Fibroblast of skin of right quadriceps (primary cell): Measurements from ENCODE around the gene IFT20.

Source experiments
- DNase-seq: peaks from one replicate; pipeline ENCODE4 v3.0.0-alpha.2; 2013

The IFT20 gene

DNA sequence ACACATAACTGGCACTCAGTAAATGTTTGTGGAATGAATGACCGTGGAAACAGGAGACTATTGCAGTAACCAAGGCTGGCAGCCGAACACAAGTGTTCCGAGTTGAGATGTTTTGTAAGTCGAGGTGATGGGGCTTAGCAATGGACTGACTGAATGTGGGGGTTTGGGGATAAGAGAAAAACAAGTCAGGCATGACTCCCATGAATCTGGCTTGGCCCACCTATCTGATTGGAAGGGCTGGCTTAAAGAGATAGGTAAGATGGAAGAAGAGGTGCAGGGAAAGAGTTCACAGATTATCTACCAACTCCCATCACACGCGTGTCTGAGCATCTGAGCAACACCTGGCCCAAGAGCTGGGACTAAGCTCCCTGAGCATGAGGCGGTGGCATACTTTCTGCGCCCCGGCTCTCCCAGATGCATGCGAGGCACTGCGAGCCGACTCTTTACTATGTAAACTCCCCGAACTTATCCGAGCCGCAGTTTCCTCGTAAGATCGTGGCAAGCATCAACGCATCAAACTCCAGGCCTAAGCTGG is 539 bp downstream of the IFT20 start:
- DNase-seq = no peak

DNA sequence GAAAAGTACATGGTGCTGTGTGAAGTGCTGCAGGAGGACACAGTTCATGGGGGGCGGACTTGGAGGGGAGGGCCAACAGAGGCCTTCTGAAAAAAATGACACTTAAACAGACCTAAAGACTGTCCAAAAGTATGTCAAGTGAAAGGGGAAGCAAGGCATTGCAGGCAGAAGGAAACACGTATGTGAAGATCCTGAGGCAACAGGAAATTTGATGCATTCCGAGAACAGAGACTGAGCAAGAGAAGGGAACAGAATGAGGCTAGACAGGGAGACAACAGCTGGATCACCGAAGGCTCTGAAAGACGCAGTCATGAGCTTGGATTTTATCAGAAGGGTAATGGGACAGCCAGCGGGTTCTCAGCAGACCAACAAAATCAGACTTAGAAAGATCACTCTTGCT is 1.1 kb downstream of the IFT20 start:
- DNase-seq = no peak

DNA sequence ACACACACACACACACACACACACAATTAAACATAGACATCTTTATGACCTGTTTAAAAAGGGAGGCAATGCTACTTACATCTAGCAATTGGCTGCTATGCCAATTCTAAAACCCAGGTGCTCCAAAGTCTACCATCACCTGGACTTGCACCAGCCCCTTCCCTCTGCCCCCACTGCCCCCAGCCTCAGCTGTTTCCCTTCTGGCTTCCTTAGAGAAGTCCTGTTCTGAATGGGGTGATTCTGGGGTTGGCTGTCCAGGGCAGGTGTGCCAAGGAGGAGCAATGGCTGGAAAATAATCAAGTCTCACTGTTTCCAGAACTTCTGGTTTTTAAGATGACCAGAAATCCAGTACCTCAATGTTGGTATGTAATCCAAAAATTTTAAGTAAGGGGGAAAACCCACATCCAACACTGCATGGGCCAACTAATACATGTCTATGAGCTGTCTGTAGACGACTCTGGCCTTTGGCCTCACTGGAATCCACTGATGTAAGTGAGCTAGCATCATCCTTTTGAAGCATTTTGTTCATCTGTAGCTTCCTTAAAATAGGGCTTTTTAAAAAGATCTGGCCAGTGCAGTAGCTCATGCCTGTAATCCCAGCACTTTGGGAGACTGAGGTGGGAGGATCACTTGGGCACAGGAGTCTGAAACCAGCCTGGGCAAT is 2.1 kb downstream of the IFT20 start:
- no peak for DNase-seq

DNA sequence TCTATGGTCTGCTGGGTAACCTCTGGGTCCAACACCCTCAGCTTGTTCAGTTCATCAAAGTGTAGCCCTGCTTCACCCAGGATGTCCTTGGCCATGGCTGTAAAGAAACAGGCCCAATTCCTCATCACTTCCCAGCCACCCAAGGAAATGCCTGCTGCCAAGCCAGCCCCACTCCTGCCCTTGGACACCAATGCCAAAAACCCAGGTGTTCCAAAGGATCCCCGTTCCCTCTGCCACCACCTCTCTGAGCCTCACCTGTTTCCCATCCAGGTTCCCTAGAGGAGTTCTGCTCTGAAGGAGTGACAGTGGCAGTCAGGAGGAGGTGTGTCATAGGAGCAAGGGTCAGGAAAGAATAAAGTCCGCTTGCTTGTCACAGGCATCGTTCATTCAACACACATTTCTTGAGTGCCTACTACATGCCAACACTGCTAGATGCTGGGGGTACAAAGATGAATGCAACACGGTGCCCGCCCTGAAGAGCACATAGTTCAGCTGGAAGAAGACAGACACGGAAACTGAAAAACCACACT is 3.3 kb downstream of the IFT20 start:
- no peak for DNase-seq

DNA sequence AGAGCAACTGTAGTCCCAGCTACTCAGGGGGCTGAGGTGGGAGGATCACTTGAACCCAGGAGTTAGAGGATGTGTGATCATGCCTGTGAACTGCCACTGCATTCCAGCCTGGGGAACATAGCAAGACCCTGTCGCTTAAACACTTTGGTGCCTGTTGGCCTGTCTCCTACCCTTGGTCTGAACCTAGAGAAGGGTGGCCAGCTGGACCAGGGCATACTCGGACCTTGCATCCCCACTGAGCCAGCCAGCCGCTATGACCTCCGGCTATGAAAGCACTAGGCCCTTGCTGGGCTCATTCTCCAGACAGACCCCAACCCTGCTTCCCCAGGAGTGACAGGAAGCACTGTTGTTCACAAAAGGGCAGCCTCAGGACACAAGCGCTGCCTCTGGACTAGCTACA is 4.6 kb downstream of the IFT20 start:
- no peak for DNase-seq

DNA sequence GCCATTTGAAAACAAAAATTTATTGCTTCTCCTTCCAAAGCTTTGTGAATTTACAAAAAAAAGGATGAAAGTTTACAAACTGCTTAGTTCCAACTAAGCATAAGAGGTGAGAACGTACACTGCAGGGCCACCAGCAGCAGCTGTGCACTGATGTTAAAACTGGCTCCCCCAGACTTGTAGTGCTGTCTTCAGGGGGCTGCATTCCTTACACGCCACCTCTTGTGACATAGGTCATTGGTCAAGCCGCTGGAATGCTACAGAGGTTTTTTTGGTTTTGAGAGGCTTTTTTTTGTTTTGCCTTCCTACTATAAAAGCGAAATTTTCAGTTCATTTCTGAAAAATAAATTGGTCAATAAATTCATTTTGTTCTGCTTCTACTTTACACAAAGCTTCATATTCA is 6.9 kb downstream of the IFT20 start:
- no peak for DNase-seq

DNA sequence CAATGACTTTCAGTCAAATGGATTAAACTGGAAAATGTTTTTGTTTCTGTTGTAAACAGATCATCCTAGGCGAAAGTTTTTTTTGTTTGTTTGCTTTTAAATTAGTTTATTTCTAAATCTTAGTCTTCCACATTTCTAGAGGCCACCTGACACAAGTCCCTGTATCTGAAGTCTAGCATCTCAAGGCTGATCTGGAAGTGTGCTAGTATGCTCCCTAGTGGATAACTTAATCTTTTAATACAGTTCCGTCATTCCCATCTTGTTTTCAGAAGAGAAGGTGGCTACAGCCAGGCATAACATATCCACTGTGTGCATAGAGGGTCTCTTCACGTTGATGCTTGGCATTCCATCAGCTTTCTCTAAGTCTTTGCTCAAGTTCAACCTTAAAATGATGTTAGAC is 7.6 kb downstream of the IFT20 start:
- no peak for DNase-seq

DNA sequence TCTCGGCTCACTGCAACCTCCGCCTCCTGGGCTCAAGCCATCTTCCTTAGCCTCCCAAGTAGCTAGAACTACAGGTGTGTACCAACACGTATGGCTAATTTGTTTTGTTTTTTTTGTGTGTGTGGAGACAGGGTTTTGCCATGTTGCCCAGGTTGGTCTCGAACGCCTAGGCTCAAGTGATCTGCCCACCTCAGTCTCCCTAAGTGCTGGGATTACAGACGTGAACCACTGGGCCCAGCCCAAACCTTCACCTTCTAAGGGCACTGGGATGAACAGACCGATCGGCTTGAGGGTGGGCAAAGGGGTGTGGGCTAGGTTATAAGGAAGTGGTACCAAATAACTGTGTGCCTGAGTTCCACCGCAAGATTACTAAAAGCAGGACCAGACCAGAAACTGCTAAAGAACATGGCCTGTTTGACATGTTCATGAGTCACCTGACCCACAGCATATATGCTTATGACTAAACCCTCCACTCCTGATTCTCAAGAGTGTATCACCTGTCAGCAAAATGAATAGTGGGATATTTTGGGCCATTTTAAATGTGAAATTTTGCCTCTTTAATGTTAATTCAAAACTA is 8.2 kb downstream of the IFT20 start:
- no peak for DNase-seq

DNA sequence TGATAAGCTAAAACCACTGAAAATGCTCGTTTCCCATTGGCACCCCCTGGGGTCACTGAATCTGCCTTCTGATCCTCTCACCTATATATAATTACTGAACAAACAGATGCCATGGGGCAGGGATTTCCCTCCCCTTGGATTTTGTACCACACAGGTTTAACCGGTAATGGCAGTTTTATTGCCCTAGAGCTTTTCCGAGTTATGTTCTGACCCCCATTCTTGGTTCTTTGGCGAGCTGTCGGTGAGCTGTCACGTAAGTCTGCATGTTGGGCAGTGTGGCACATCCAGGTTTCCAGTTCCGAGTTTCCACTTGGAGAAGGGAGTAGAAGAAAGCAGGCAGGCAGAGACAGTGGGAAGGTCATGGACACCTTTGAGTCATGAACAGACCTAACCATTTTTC is 9.2 kb downstream of the IFT20 start:
- DNase-seq = no peak

DNA sequence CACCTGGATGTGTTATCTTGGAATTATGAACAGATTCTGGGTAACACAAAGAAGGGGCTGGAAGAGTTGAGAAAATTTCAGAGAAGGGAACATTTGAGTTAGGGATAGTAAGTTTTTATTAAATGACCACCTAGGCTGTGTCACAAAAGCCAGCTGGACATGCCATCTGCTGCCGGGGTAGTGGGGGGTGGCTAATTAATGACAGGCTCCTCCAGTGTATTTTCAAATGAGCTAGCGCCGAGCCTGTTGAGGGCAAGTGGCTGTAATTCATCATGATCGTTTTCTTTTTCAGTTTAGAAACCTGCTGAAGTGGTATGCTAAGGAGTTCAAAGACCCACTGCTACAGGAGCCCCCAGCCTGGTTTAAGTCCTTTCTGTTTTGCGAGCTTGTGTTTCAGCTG is 10.1 kb downstream of the IFT20 start:
- no peak for DNase-seq

DNA sequence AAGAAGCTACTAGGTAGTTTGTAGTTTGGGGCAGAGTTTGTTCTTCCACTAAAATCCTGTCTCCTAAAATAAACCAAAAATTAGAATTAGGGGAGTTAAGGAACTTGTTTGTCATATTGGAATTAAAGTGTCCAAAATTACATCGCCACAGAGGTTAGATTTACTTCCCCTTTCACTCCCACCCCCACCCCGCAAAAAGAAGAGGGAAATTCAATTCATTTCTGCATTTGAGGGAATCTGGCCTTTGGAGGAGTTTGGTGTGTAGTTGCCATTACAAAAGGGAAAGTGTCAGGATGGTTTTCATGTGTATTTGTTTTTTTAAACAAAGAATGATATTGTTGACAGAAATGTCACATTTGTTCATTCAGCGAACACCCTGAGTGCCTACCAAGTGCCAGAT is 10.5 kb downstream of the IFT20 start:
- no peak for DNase-seq

DNA sequence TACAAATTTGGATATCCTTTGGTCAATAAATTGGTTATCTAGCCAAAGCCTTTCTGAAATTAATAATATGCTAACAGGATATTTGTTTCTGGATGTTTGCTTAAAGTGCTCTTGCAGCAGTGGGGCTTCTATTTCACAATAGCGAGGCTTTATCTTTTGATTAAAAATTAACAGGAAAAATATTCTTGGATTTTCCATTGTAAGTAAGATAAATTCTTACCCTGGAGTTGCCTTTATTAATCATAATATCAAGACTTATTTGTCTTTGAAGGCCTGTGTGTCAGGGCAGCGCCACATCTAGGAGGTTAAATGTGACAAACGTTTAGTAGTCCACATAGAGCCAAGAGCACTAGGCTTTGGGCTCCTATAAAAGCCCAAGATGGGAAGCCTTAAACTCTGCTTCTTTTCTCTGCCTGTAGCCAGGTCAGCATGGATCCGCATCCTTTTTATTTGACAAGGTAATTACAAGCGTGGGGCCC is 11.0 kb downstream of the IFT20 start:
- no peak for DNase-seq

DNA sequence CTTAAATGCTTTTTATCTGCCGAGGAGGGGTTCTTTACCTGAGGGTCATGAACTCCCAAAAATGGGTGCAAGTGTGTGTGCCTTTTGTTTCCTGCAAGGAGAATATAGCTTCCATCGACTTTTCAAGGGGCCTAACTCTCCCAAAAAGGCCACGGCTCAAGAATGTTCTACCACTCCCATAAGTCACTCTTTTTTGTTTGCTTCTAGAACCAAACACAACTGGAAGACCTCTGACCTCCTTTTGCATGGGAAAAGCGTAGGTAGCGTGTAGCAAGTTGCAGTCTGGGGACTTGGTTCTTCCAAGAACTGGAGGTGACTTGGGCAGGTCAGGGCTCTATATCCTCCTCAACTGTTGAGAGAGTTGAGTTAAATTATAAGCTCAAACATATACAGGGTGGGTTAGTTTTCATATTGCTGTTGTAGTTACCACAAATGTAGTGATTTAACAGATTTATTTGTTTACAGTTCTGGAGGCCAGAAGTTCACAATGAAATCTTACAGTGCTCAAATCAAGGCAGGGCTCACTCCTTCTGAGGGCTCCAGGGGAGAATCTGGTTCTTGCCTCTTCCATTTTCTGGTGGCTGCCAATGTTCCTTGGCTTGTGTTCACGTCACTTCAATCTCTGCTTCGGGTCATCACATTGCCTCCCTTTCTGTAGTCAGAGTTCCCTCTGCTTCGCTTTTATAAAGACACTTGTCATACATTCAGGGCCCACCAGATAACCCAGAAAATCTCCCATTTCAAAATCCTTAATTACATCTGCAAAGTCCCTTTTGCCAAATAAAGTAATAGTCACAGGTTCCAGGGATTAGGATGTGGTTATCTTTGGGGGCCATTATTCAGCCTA is 14.8 kb downstream of the IFT20 start:
- DNase-seq = no peak

DNA sequence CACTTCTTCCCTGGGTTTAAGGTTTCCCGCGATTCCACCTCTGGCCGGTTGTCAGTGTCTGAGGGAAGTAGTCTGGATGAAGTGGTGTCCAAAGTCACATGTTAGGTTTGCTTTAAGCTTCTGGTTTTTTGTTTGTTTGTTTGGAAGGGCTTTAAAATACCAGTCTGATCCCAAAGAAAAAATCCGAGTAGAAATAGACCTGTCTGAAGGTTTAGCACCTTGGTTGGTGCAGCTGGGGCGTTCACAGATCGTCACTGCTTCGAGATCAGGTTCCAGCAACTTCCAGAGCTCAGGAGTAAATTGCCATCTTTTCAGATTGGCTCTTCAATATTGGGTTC is 15.7 kb downstream of the IFT20 start:
- no peak for DNase-seq

DNA sequence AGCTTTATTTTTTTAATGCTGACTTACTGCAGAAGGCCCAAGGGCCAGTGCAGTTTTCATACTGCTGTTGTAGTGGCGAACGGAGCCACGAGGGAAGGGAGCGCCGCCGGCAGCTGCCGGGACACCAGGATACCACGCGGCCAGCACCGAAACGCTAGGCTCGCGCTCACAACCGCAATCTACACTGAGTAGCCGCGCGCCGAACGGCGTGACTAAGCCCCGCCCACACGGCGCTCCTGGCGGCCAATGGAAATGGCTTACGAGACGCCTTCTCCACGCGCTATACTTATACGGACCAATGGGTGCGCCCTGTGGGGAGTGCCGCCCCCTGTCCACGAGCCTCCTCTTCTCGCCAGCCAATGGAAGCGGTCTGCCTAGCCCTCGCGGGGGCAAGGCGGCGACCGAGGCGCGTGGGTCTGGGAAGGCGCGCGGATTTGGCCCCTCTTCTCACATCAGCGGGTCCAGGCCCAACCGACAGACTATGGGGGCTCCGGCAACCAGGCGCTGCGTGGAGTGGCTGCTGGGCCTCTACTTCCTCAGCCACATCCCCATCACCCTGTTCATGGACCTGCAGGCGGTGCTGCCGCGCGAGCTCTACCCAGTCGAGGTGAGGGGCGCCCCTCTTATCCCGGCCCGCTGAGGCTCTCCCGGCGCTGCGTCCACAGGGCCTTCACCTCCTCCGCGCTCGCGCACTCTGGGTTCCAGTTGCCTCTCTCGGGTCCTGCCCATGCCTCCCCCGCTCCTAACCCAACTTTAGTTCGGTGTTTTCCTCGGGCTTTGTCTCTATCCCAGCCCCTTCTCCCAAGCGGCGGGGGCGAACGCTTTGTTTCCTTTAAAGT is 16.3 kb downstream of the IFT20 start, which contains the start of gene TMEM97:
Gene TMEM97, plus strand, starts transcription at position 442 of the 839 bp plus-strand sequence. Its CDS starts 40 bp downstream, at position 482.
- peak; percentile 95 for DNase-seq

DNA sequence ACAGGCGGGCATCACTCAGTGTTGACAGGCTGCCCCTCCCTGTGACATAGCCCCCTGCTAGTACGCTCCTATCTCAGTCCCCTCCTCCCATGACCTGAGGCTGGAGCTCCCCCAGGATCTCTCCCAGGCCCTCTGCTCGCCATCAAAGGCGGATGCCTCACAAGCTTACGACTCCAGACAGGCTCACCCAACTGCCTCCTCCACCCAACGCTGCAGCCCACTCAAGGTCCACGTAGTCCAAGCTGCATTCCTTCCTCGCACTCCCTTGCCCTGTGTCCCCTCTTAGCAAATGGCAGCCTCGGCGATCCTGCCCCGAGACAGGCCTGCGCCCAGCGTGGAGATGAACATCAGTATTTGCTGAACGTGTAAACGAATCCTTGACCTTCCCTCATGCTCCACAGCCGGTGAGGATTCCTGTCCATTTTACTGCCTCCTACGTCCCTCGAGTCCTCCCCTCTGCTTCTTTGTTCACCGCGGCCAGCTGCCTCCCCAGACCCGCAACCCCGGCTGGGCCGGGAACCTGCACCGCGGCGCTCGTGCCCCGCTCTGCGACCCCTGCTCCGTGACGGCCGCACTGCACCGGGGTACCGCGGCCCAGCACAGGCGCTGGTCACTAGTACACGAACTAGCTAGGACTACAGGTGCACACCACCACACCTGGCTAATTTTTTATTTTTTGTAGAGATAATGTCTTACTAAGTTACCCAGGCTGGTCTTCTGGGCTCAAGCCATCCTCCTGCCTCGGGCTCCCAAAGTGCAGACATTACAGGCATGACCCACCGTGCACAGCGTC is 17.1 kb downstream of the IFT20 start:
- DNase-seq = no peak

DNA sequence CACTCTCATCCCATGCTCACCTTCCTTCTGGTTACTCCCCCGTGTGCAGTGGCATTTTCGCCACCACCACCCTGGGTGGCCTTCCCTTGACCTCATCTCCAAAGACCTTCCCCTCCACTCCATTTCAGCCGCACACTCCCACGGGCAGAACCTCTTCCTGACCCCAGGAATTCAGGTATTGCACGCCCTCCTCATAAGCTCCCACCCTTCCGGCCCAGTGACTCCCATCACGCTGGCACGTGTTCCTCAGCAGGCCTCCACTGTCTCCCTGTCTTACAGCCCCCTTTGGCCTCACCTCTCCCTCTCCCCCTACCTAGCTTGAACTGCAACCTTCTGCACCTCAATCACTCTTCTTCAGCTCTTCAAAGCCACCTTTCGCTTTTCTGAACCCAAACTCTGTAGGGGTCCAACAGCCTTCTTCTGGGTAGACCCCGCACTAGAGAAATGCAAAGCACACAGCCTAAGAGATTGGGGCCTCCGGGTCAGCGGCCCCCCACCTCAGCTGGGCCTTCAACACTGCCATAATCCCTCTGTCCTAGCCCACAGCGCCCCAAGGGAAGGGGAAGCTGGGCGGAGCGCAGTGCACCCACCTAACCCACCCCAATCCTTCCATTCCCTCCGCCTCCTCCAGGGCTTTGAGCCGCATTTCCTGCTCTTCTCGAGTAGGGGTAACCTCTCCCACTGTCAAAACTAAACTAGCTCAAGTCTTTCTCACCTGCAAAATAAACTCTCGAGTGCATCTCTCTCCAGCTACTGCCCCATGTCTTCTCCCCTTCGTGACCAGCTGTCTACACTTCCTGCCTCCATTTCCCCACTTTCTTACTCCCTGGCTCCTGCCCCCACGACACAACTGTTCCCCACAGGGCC is 17.9 kb downstream of the IFT20 start:
- no peak for DNase-seq

DNA sequence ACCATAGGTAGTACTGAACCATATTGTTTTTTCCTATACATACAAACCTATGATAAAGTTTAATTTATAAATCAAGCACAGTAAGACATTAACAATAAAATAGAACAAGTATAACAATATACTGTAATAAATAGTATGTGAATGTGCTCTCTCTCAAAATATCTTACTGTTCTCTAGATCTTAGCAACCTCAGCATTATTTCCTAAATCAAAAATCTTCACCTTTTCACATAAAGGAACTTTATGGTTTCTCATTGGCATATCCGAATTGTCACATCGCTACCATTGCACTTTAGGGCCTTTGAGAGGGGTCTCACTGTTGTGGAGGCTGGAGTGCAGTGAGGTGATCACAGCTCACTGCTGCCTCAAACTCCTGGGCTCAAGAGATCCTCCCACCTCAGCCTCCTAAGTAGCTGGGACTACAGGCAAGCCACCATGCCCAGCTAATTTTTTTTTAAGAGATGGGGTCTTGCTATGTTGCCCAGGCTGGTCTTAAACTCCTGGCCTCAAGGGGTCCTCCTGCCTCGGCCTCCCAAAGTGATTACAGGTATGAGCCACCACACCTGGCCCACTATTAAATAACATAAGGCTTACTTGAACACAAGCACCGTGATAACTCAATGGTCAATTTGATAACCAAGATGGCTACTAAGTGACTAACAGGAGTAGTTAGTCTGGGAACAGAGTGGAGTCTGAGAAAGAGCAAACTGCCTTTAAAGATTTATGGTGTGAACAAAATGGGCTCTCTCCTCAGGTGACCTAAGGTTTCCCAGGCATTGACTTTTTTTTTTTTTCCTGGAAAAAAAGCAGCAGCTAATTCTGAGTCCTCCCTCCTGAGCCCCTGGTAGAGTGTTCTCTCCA is 19.2 kb downstream of the IFT20 start:
- no peak for DNase-seq

DNA sequence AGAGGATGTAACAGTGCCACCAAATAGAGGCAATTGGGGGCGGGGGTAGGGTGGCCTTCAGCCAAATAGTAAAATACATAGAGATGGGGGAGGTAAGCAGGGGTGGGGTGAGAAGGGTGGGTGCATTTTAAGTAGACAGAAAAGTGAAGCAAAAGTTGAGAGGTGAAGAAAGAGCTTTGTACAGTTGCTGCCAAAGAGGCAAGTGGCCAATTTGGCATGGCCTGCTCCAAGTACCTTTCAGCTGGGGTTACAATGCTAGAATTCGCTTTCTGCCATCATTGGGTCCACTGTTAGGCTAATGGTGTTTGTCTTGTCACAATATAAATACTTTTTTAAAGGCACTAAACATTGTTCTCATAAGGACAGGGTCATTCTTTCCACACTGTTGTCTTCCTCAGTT is 21.4 kb downstream of the IFT20 start:
- DNase-seq = no peak

DNA sequence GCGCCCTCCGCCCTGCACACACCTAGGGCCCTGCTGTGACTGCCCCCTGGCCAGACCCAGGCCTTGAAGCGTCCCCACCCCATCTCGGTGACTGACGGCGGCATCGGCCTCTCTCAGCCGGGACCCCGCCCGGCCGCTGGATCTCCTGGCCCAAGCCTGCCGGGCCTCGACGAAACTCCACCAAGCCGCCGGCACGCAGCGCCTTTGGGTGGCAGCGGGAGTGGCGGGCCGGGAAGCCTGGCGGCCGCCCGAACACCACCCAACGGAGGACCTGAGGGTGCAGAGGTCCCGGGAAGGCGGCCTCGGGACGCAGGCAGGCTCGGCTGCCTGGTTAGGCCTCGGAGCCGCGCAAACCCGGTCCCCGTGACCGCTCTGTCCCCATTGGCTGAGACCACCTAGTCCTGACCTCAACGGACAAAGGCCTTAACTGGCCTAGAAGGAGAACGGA is 28.3 kb downstream of the IFT20 start:
- DNase-seq = no peak
